Measurements from ENCODE around the gene JAM2. TPM values are rescaled to one million over a fixed set of nuclear protein-coding genes. Genes with fewer than 3 reads are reported as not detected.

JAM2 gene
- total and polyA plus RNA-seq, 2 of the 4 experiments (the other 2 are of a cell fraction), result 0.72 to 2.1 TPM

GRCh38 chr21:25615880-25616279 lies 23.2 kb upstream of the JAM2 start:
- H3K9me1 ChIP-seq (ENCODE audit: insufficient read depth, low read length), result no peaks in the 10 kb centered on the region
- no peak overlapping the region for H2BK15ac ChIP-seq (ENCODE audit: low read depth, low read length)
- no peak for ATAC-seq (ENCODE audit: low read depth)
- dilution Hi-C loops (cut with HindIII; ENCODE audit: low sequenced_read_pairs, unreplicated experiment) (no loop called here), in situ Hi-C loops (cut with MboI; ENCODE audit: low sequenced_read_pairs) (loop anchor here (25.0 kb wide), 2 partner anchors 571 to 1096 kb away; no protein-coding TSS in a partner anchor), intact Hi-C loops (cut with micrococcal nuclease) (loop anchor here (5.0 kb wide), 1 partner anchor 241 kb away; no protein-coding TSS in a partner anchor)
- no peak overlapping the region for H3K4me3 ChIP-seq (ENCODE audit: insufficient read depth, low read depth, low read length)
- no peak overlapping the region for H3K4me2 ChIP-seq (ENCODE audit: low read depth, low read length)
- H3K23ac ChIP-seq (ENCODE audit: low read depth, low read length), result no peak overlapping the region
- no peak overlapping the region for H3K14ac ChIP-seq (replicated peaks; ENCODE audit: low read depth, low read length)
- peaks cover 2% of the 10 kb centered on the region for H3K27me3 ChIP-seq (ENCODE audit: control insufficient read depth, insufficient read depth, low read length)
- H2AK9ac ChIP-seq (replicated peaks; ENCODE audit: low read depth, low read length, poor library complexity), result no peak overlapping the region
- no TSS peak for BruUV-seq (replicated peaks)
- no peak overlapping the region for H4K5ac ChIP-seq (ENCODE audit: low read depth, low read length)
- H2AK5ac ChIP-seq (ENCODE audit: low read depth, low read length), result no peak overlapping the region
- no peak overlapping the region for H2BK5ac ChIP-seq (ENCODE audit: low read depth, low read length, poor library complexity, severe bottlenecking)
- H4K91ac ChIP-seq (ENCODE audit: insufficient read depth, low read depth, low read length), result no peak overlapping the region
- no peaks in the 10 kb centered on the region for H3K4me1 ChIP-seq (ENCODE audit: control insufficient read depth, insufficient read depth, low read length)
- H3K9me3 ChIP-seq (ENCODE audit: control insufficient read depth, insufficient read depth, low read length), result no peaks in the 10 kb centered on the region
- H3K36me3 ChIP-seq (ENCODE audit: control insufficient read depth, insufficient read depth, low read length), result no peaks in the 10 kb centered on the region
- TF ChIP-seq SMC3 (IDR thresholded peaks at IDR 0.05; ENCODE audit: low read depth, low read length) (no peak), BHLHE40 (IDR thresholded peaks at IDR 0.05; ENCODE audit: low read depth, low read length) (no peak), MAFK (IDR thresholded peaks at IDR 0.05; ENCODE audit: low read depth, low read length) (no peak), MAZ (IDR thresholded peaks at IDR 0.05; ENCODE audit: borderline replicate concordance, low read depth, low read length) (no peak), CTCF (conservative IDR thresholded peaks at IDR 0.05; ENCODE audit: low read depth, low read length) (no peak), RCOR1 (IDR thresholded peaks at IDR 0.05; ENCODE audit: insufficient replicate concordance, low read length) (no peak), USF2 (IDR thresholded peaks at IDR 0.05; ENCODE audit: low read depth, low read length) (no peak), RFX5 (IDR thresholded peaks at IDR 0.05; ENCODE audit: low read depth, low read length) (no peak), ELK1 (IDR thresholded peaks at IDR 0.05; ENCODE audit: borderline replicate concordance, low read depth, low read length) (no peak), FOS (IDR thresholded peaks at IDR 0.05; ENCODE audit: low read depth, low read length) (no peak), CHD1 (IDR thresholded peaks at IDR 0.05; ENCODE audit: low read depth, low read length) (no peak), POLR2A (IDR thresholded peaks at IDR 0.05; ENCODE audit: low read depth, low read length) (no peak), RAD21 (IDR thresholded peaks at IDR 0.05; ENCODE audit: low read length) (no peak), MXI1 (IDR thresholded peaks at IDR 0.05; ENCODE audit: borderline replicate concordance, low read depth, low read length) (no peak)
- DNase-seq, result no peak
- no peak overlapping the region for H3K27ac ChIP-seq (ENCODE audit: insufficient read depth, low read length)
- CTCF ChIA-PET, result interaction anchor here (1.9 kb wide), 1 partner anchor 8 kb away, joined by 7 read pairs; no protein-coding TSS in a partner anchor
- 20% methylated on average over 1 of the region's 3 CpGs; no CpG with 5 or more reads in 1 of the 2 experiments for WGBS, 2 experiments (ENCODE audit: extremely low coverage in 2 of 2, insufficient read length in 1 of 2)
- H3K9ac ChIP-seq (ENCODE audit: low read depth, low read length), result no peak overlapping the region
- no peak overlapping the region for H3K56ac ChIP-seq (ENCODE audit: extremely low read depth, insufficient read depth, low read length)
- POLR2A ChIA-PET (ENCODE audit: unreplicated experiment), result no interaction called here
- H3K18ac ChIP-seq (ENCODE audit: low read depth, low read length), result no peak overlapping the region
- no peaks in the 10 kb centered on the region for H3K79me1 ChIP-seq (ENCODE audit: low read depth in 1 of 2, low read length in 2 of 2)
- no peak overlapping the region for H4K8ac ChIP-seq (ENCODE audit: low read depth in 2 of 2, low read length in 2 of 2)
- H2BK20ac ChIP-seq (ENCODE audit: low read depth, low read length), result no peak overlapping the region
- no peaks in the 10 kb centered on the region for H4K20me1 ChIP-seq (ENCODE audit: insufficient read depth, low read length)
- H2AFZ ChIP-seq (replicated peaks; ENCODE audit: low read length, poor library complexity), result no peak overlapping the region
- no peak overlapping the region for H2BK120ac ChIP-seq (ENCODE audit: low read depth, low read length)
- no peak overlapping the region for H3K4ac ChIP-seq (ENCODE audit: low read depth, low read length)
